SU-DHL-6 (cell line): ENCODE data around the gene FZD4.

Experiments used
- H2AFZ ChIP-seq: fragments of 200-600 bp; sonication (generic); 2 replicates; pipeline ENCODE4 v1.6.1; 2014; ENCODE audit warnings: low read depth, mild to moderate bottlenecking, moderate library complexity, mixed read lengths, antibody characterized with exemption, low read length; ENCODE audit not compliant: severe bottlenecking
- H3F3A ChIP-seq: fragments of 200-600 bp; shearing (Covaris generic); 2 replicates; pipeline ENCODE4 v1.6.0; 2016; ENCODE audit warnings: antibody characterized with exemption, mild to moderate bottlenecking; ENCODE audit not compliant: insufficient read depth
- H3K27ac ChIP-seq: fragments of 200-600 bp; sonication (generic); 2 replicates; pipeline ENCODE4 v1.5.1; 2016; ENCODE audit warnings: low read depth, mild to moderate bottlenecking, low read length, moderate library complexity, mixed read lengths
- H3K27me3 ChIP-seq: fragments of 200-600 bp; sonication (generic), shearing (Covaris generic); 2 replicates; pipeline ENCODE4 v1.6.0; 2014; ENCODE audit warnings: mild to moderate bottlenecking, low read length
- H3K36me3 ChIP-seq: fragments of 200-600 bp; sonication (generic); 2 replicates; pipeline ENCODE4 v1.6.1; 2014; ENCODE audit warnings: mild to moderate bottlenecking, low read length, mixed read lengths
- H3K4me2 ChIP-seq: fragments of 300-600, 200-600 bp; shearing (Covaris generic), sonication (generic); 2 replicates; pipeline ENCODE4 v1.6.0; 2014; ENCODE audit warnings: low read length, low read depth, mild to moderate bottlenecking; ENCODE audit not compliant: poor library complexity, severe bottlenecking
- H3K4me3 ChIP-seq: fragments of 200-600 bp; sonication (generic); 2 replicates; pipeline ENCODE4 v1.5.1; 2014; ENCODE audit warnings: antibody characterized with exemption, low read length, mild to moderate bottlenecking, mixed read lengths; ENCODE audit not compliant: insufficient read depth, poor library complexity, severe bottlenecking
- H3K79me2 ChIP-seq: fragments of 200-600 bp; sonication (generic); 2 replicates; pipeline ENCODE4 v1.6.1; 2014; ENCODE audit warnings: mild to moderate bottlenecking, low read length, moderate library complexity; ENCODE audit not compliant: insufficient read depth
- H3K9ac ChIP-seq: fragments of 200-600 bp; sonication (generic); 2 replicates; pipeline ENCODE4 v1.7.0; 2014; ENCODE audit warnings: mild to moderate bottlenecking, low read length
- H3K9me2 ChIP-seq: fragments of 200-600 bp; sonication (generic); replicated peaks from 2 replicates; pipeline ENCODE4 v1.6.1; 2014; ENCODE audit warnings: low read length; ENCODE audit not compliant: insufficient read depth
- H3K9me3 ChIP-seq: fragments of 200-600 bp; sonication (generic); 2 replicates; pipeline ENCODE4 v1.6.1; 2014; ENCODE audit warnings: low read length, mixed read lengths; ENCODE audit not compliant: insufficient read depth
- H4K20me1 ChIP-seq: fragments of 200-600 bp; sonication (generic); 2 replicates; pipeline ENCODE4 v1.6.1; 2014; ENCODE audit warnings: low read depth, mild to moderate bottlenecking, antibody characterized with exemption, low read length, moderate library complexity, mixed read lengths
- EZH2phosphoT487 ChIP-seq: fragments of 200-600 bp; sonication (generic), shearing (Covaris generic); conservative IDR thresholded peaks from 2 replicates; pipeline ENCODE4 v1.6.1; 2018; ENCODE audit warnings: mild to moderate bottlenecking, antibody characterized with exemption, low read length, moderate library complexity, mixed read lengths
- TF ChIP-seq, protein P1 (sequence below): fragments of 200-600 bp; sonication (generic); IDR thresholded peaks from one replicate; pipeline ENCODE4 v1.5.1; 2017; ENCODE audit warnings: antibody characterized with exemption, mild to moderate bottlenecking, low read length, moderate library complexity; ENCODE audit not compliant: insufficient read depth, poor library complexity, severe bottlenecking

The FZD4 gene

DNA sequence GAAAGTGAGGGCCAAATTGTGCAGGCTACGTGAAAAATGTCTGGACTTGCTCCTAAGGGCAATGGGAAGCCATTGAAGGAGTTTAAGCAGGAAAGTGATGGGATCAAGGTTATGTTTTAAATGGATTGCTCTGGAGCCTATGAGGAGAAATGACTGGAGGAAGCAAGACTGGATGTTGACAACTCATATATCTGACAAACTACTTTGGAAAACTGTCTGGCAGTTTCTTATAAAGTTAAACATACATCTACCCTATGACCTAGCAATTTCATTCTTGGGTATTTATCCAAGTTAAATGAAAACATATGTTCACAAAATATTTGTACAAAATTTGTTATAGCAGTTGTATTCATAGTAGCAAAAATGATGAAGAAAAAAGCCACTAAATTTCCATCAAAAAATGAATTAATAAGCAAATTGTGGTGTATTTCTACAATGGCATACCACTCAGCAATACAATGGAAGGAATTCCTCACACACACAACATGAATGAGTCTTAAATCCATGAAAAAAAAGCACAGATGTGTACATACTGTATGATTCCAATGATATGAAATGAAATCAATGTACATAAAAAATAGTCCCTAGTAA is 24.1 kb downstream of the FZD4 start:
- no peaks in the 10 kb centered on the region for H3K79me2 ChIP-seq
- no peak overlapping the region for H2AFZ ChIP-seq
- no peak overlapping the region for H3K9ac ChIP-seq

DNA sequence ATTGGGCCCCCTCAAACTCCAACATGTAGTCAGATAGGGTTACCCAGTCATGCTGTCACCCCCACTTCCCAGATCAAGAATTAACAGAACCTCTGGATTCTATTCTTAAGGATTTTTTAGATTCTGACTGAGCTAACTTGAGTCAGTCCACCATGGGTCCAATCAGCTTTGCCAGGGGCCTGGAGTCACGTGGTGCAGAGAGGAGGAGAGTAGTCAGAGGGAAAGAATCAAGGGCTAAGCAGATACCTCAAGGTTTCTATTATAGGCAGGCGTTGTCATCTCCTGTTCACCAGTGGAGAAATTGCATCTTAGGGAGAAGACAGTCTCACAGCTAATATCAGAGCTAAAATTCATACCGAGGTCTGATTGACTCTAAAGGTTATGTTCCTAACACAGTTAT is 28.2 kb downstream of the FZD4 start:
- H3K36me3 ChIP-seq = no peaks in the 10 kb centered on the region
- TF ChIP-seq, protein P1, sequence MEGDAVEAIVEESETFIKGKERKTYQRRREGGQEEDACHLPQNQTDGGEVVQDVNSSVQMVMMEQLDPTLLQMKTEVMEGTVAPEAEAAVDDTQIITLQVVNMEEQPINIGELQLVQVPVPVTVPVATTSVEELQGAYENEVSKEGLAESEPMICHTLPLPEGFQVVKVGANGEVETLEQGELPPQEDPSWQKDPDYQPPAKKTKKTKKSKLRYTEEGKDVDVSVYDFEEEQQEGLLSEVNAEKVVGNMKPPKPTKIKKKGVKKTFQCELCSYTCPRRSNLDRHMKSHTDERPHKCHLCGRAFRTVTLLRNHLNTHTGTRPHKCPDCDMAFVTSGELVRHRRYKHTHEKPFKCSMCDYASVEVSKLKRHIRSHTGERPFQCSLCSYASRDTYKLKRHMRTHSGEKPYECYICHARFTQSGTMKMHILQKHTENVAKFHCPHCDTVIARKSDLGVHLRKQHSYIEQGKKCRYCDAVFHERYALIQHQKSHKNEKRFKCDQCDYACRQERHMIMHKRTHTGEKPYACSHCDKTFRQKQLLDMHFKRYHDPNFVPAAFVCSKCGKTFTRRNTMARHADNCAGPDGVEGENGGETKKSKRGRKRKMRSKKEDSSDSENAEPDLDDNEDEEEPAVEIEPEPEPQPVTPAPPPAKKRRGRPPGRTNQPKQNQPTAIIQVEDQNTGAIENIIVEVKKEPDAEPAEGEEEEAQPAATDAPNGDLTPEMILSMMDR = no peak
- TF ChIP-seq EZH2phosphoT487 = no peak
- no peak overlapping the region for H3K27ac ChIP-seq
- no peaks in the 10 kb centered on the region for H3K9me3 ChIP-seq
- H3K4me3 ChIP-seq = no peak overlapping the region
- H2AFZ ChIP-seq = no peak overlapping the region
- no peaks in the 10 kb centered on the region for H3K79me2 ChIP-seq
- H3K4me2 ChIP-seq = no peak overlapping the region
- no peaks in the 10 kb centered on the region for H3K27me3 ChIP-seq
- H4K20me1 ChIP-seq = no peaks in the 10 kb centered on the region
- H3F3A ChIP-seq = no peaks in the 10 kb centered on the region
- H3K9ac ChIP-seq = no peak overlapping the region
- no peaks in the 10 kb centered on the region for H3K9me2 ChIP-seq

More for the DNA sequence above, 24.1 kb downstream of the FZD4 start:
- Histone ChIP-seq H3K9me3 (no peaks in the 10 kb centered on the region), H3K4me2 (no peak overlapping the region), H3K27me3 (no peaks in the 10 kb centered on the region), H3F3A (no peaks in the 10 kb centered on the region), H4K20me1 (no peaks in the 10 kb centered on the region), H3K4me3 (no peak overlapping the region), H3K9me2 (no peaks in the 10 kb centered on the region), H3K27ac (no peak overlapping the region), H3K36me3 (no peaks in the 10 kb centered on the region)
- TF ChIP-seq, protein P1 = no peak
- no peak for TF ChIP-seq EZH2phosphoT487

DNA sequence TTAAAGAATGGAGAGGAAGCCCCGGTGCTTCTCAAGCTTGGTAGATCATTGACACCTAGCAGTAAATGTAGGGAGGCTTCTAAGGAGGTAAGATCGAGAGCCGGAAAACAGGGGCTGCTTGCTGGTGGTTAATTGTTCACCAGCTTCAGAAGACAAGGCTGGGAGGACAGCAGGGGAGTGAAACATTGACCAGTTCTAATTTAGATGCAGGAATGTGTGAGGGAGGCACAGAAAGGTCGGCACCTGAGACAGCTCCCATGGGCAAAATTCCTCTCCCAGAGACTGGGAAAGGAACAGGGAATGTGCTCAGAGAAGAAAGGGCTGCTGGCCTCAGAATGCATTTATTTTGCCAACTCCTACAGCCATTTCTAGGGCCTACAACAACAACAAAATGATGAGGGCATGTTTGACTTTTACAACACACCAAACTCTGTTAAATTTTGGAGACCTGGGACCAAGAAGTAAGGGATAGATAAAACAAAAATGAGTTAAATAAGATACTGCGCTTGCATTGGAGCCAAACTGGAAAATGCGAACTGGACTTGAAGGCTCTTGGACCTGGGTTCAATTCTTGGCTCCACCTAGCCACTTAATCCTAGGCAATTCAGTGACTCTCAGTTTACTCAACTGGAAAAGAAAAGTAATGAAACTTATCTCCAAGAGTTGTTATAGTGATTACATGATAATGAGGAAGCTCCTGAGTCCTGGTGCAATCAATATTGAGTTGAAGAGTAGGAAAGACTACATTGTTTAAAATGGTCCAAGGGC is 31.0 kb downstream of the FZD4 start:
- Histone ChIP-seq H3K9me2 (no peaks in the 10 kb centered on the region), H3K27ac (no peak overlapping the region), H3K4me3 (no peak overlapping the region), H3K4me2 (no peak overlapping the region), H3K9me3 (no peaks in the 10 kb centered on the region), H3K79me2 (no peaks in the 10 kb centered on the region), H3F3A (no peaks in the 10 kb centered on the region), H3K9ac (no peak overlapping the region), H3K27me3 (no peaks in the 10 kb centered on the region), H2AFZ (no peak overlapping the region), H4K20me1 (no peaks in the 10 kb centered on the region), H3K36me3 (no peaks in the 10 kb centered on the region)
- no peak for TF ChIP-seq EZH2phosphoT487
- TF ChIP-seq, protein P1 = no peak
